NCI-H748 (cell line): ENCODE results near the gene CCDC74A.
"Not testable (repeated sequence)": the region's sequence is repeated elsewhere in the genome, so short reads cannot be mapped to it uniquely, and the experiment has no call there.

ENCODE experiments used
- DNase-seq: peaks from one replicate; lab custom pipeline; 2025; ENCODE audit not compliant: unreplicated experiment; lab: John Stamatoyannopoulos, UW

CCDC74A gene

DNA sequence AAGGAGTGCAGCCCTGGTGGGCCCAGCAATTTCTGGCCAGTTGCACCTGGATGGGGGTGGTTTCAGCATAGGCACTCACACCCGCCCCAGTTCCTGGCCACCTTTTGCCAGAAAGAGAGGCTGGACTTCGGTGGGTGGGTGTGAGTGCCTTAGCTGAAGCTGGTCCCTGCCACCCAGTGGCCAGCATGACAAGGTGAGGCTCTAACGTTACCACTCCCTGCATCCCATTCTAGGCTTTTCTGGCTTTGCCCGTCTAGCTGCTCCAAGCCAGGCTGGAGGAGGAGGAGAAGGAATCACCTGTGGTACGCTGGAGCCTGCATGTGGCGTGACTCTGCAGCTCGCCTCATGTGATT is 17.1 kb downstream of the CCDC74A start:
- DNase-seq: not testable (repeated sequence)

- no peak for DNase-seq
These were observed 25.2 kb downstream of the CCDC74A start for GRCh38 chr2:131552871-131553270.

DNA sequence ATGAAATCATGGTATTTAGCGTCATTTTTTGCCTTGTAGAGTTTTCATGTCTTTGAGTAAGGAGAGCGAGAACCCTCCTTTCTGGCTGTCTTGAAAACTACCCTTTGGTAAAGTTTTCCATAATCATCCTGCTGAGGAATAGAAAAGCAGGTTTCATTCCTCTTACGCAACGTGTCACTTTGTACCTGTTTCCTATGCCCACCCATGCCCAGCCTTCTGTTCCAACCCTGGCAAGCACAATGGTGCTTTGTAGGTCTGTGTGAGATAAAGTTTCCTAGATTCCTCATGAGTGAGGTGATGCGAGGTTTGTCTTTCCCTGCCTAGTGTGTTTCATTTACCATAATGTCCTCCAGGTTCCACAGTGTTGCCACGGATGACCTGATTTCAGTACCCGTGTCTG is 29.3 kb downstream of the CCDC74A start:
- no peak for DNase-seq

GRCh38 chr2:131557558-131558321 is 30.1 kb downstream of the CCDC74A start:
- DNase-seq: no peak

DNA sequence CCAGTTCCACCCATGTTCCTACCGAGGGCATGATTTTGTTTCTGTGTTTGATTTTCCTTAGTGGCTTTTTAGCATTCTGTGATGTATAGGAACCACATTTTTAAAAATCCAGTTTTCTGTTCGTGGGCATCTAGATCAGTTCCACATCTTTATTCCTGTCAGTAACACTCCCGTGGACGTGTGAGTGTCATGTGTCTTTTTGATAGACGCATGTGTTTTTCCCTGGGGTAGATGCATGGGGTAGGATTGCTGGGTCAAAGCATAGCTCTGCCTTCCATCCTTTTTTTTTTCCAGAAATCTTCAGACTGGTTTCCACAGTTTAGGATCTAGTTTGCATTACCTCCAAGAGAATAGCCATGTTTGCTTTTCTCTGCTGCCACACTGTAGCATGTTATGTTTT is 38.7 kb downstream of the CCDC74A start:
- no peak for DNase-seq

GRCh38 chr2:131567891-131568290 is 40.2 kb downstream of the CCDC74A start:
- no peak for DNase-seq

- DNase-seq: not testable (repeated sequence)
These were observed 40.7 kb downstream of the CCDC74A start for GRCh38 chr2:131568401-131568800.

DNA sequence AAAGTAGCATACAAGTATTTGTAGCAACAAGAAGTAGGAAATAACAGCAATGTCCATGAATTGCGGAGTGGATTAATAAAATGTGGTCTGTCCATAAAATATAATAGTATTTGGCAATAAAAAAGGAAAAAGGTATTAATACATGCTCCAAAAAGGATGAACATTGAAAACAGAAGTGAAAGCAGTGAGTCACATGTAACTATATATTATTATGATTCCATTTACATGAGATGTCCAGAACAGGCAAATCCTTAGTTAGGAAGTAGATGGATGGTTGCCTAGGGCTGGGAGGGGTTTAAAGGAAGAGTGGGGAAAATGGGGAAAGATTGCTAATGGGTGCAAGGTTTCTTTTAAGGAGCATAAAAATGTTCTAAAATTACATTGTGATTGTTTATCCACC is 44.5 kb downstream of the CCDC74A start:
- no peak for DNase-seq

DNA sequence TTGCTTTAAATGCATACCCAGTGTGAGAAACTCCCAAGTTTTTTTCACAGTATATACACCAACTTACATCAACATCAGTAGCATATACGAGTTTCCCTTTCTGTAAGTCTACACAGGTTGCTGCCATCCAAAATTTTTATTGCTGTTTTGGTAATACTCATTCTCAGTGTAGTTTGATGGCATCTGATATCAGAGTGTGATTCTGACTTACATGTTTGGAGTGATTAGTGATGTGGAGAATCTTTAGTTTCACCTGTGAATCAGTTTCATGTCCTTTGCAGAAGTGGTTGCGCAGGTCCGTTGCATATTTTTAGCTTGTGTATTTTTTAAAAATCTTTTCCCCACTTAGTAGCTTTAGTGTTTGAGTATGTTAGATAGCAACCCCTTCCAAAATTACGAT is 50.1 kb downstream of the CCDC74A start:
- DNase-seq: no peak

DNA sequence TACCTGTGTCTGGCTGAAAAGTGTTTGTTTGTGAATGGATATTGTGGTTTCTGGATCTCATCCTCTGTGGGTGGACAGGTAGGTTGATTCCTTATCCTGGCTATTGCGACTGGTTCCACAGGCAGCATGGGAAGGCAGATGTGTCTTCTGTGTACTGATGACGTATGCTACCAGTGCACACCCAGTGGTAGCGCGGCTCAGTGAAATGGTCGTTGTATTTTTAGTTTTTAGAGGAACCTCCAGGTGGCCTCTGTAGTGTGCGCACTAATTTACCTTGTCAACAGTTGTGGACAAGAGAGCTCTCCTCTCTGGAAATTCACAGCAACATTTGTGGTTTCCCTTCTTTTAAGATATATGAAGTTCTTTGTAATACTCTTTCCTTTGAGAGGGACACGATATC is 52.5 kb downstream of the CCDC74A start:
- peak; percentile 27 for DNase-seq
